GM18907 (cell line): ENCODE data around the gene BMAL1.

Experiments used
- ATAC-seq: cut with Tn5 transposase; IDR thresholded peaks from one replicate; pipeline ENCODE4 v1.9.1; 2021; ENCODE audit warnings: mild to moderate bottlenecking, moderate library complexity; ENCODE audit not compliant: unreplicated experiment

BMAL1 gene

GRCh38 chr11:13260963-13261588 lies 16.5 kb upstream of the BMAL1 start:
- no peak for ATAC-seq

- ATAC-seq, result no peak
Observed at GRCh38 chr11:13261591-13262061, 16.0 kb upstream of the BMAL1 start.

- ATAC-seq, result no peak
Observed at GRCh38 chr11:13262096-13262495, 15.5 kb upstream of the BMAL1 start.

GRCh38 chr11:13268791-13269190 lies 8.8 kb upstream of the BMAL1 start:
- no peak for ATAC-seq

- no peak for ATAC-seq
Observed at GRCh38 chr11:13269775-13270174, 7.8 kb upstream of the BMAL1 start.

- ATAC-seq, result no peak
Observed at GRCh38 chr11:13271060-13271693, 6.4 kb upstream of the BMAL1 start.

- no peak for ATAC-seq
Observed at GRCh38 chr11:13276454-13276831, 1.1 kb upstream of the BMAL1 start.

- ATAC-seq, result peak; percentile 90
Observed at GRCh38 chr11:13276832-13277767, 490 bp upstream of the BMAL1 start.

GRCh38 chr11:13278609-13279486 lies 1.3 kb downstream of the BMAL1 start:
- no peak for ATAC-seq

GRCh38 chr11:13279487-13279834 lies 1.9 kb downstream of the BMAL1 start:
- ATAC-seq, result no peak

- ATAC-seq, result no peak
Observed at GRCh38 chr11:13280092-13280722, 2.6 kb downstream of the BMAL1 start.

- no peak for ATAC-seq
Observed at GRCh38 chr11:13280777-13281176, 3.2 kb downstream of the BMAL1 start.

GRCh38 chr11:13283636-13284035 lies 6.0 kb downstream of the BMAL1 start:
- ATAC-seq, result no peak

GRCh38 chr11:13284776-13285588 lies 7.4 kb downstream of the BMAL1 start:
- no peak for ATAC-seq

GRCh38 chr11:13286279-13286821 lies 8.8 kb downstream of the BMAL1 start:
- no peak for ATAC-seq

- ATAC-seq, result no peak
Observed at GRCh38 chr11:13287036-13287435, 9.4 kb downstream of the BMAL1 start.

- no peak for ATAC-seq
Observed at GRCh38 chr11:13287681-13288080, 10.1 kb downstream of the BMAL1 start.

- ATAC-seq, result no peak
Observed at GRCh38 chr11:13288375-13289029, 10.9 kb downstream of the BMAL1 start.

- ATAC-seq, result no peak
Observed at GRCh38 chr11:13289081-13289480, 11.5 kb downstream of the BMAL1 start.
